ENCODE data around the gene FAM229B. TPM values are rescaled to one million over a fixed set of nuclear protein-coding genes. Genes with fewer than 3 reads are reported as not detected.

The FAM229B gene
- total and polyA plus RNA-seq, 7 experiments from 2014 or later, result 0.70 to 14.1 (median 2.5) TPM

DNA sequence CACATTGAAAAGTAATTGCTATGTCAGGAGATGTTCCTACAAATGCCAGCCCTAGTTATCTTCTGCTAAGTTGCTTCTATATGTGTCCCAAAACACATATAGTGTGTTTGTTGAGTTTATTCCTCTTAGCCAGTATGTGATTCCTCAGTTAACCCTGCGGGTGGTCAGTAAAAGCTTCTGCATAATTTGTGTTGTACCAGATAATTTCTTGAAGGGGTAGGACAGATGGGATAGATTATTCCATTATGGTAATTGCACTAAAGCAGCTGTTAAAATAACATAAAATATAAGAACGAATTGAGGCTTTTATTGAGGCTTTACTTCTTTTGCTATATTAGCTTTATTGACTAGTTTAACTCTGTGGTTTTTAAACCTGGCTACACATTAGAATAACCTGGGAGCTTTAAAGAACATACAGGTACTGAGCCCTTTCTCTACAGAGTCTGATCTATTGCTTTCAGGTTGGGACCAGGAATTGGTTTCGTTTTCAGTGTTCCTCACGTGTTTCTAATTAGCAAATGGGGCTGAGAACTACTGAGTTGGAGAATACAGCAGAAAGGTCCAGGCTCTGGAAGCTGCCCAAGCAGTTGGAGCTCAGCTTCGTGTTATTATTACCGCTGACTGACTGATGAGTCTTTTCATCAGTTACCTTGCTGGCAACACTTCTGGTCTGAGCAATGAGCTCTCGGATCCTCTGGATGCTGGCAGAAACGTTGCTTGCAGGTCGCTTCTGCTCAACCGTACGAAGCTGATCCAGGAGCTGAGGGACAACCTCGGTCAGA, 56.9 kb downstream of the FAM229B start:
- no peaks in the 10 kb centered on the region for H3K9me3 ChIP-seq (ENCODE audit: control insufficient read depth in 2 of 3, low read length in 3 of 3)
- no peaks in the 10 kb centered on the region for H3K4me1 Mint-ChIP-seq
- no peaks in the 10 kb centered on the region for H3K36me3 ChIP-seq (ENCODE audit: control insufficient read depth in 2 of 3, insufficient read depth in 3 of 3, low read length in 3 of 3)
- H3K27me3 Mint-ChIP-seq, result peaks cover 0 to 28% (median 5%) of the 10 kb centered on the region in 5 donors
- ChIA-PET CTCF (no interaction called here), POLR2A (no interaction called here)
- ATAC-seq, result no peak
- H3K4me3 ChIP-seq (ENCODE audit: low read length), result no peak overlapping the region
- H3K4me1 ChIP-seq (ENCODE audit: control insufficient read depth in 2 of 2, insufficient read depth in 2 of 2, low read length in 2 of 2), result no peaks in the 10 kb centered on the region
- no peak overlapping the region for H3K27ac Mint-ChIP-seq
- no peak overlapping the region for H3K27ac ChIP-seq (ENCODE audit: low read depth, low read length)
- intact Hi-C loops (cut with micrococcal nuclease), result no loop called here
- no peaks in the 10 kb centered on the region for H3K9me3 Mint-ChIP-seq
- no peaks in the 10 kb centered on the region for H3K27me3 ChIP-seq (ENCODE audit: control insufficient read depth in 2 of 2, insufficient read depth in 2 of 2, low read length in 2 of 2)
- no peaks in the 10 kb centered on the region for H3K36me3 Mint-ChIP-seq
- no peak overlapping the region for H3K4me3 Mint-ChIP-seq
- no peak for DNase-seq

GRCh38 chr6:112145080-112145573, 57.7 kb downstream of the FAM229B start:
- H3K4me1 ChIP-seq (ENCODE audit: control insufficient read depth in 2 of 2, insufficient read depth in 2 of 2, low read length in 2 of 2), result no peaks in the 10 kb centered on the region
- H3K9me3 Mint-ChIP-seq, result no peaks in the 10 kb centered on the region
- POLR2A ChIA-PET, result no interaction called here
- H3K36me3 ChIP-seq (ENCODE audit: control insufficient read depth in 2 of 3, insufficient read depth in 3 of 3, low read length in 3 of 3), result no peaks in the 10 kb centered on the region
- ATAC-seq, result no peak
- no peak overlapping the region for H3K4me3 ChIP-seq (ENCODE audit: low read length)
- no peaks in the 10 kb centered on the region for H3K36me3 Mint-ChIP-seq
- peaks cover 0 to 22% (median 3%) of the 10 kb centered on the region in 5 donors for H3K27me3 Mint-ChIP-seq
- no peak overlapping the region for H3K4me3 Mint-ChIP-seq
- no peaks in the 10 kb centered on the region for H3K9me3 ChIP-seq (ENCODE audit: control insufficient read depth in 2 of 3, low read length in 3 of 3)
- CTCF ChIA-PET, result no interaction called here
- no peak overlapping the region for H3K27ac Mint-ChIP-seq
- H3K4me1 Mint-ChIP-seq, result no peaks in the 10 kb centered on the region
- intact Hi-C loops (cut with micrococcal nuclease), result no loop called here
- no peaks in the 10 kb centered on the region for H3K27me3 ChIP-seq (ENCODE audit: control insufficient read depth in 2 of 2, insufficient read depth in 2 of 2, low read length in 2 of 2)
- DNase-seq, result no peak
- no peak overlapping the region for H3K27ac ChIP-seq (ENCODE audit: low read depth, low read length)

DNA sequence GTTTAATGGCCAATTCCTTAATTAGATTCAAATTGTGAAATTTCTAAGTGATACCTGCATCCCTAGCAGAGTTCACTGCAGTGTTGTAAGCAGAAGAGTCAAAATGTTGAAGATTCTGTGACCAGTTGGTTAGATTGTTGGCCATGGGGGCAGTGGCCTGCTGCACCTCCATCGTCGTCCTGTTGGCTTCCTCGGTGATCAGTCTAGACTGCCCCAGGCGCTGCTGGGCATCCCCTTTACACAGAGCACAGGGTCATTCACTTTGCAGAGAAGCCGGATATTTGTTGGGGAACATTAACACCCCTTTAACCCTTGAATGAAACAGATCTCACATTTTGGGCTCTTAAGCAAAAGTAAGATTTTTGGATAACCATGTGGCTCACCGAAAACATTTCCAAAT, 60.7 kb downstream of the FAM229B start:
- ATAC-seq, result no peak
- DNase-seq, result no peak
- intact Hi-C loops (cut with micrococcal nuclease), result no loop called here
- no peaks in the 10 kb centered on the region for H3K4me1 ChIP-seq (ENCODE audit: control insufficient read depth in 2 of 2, insufficient read depth in 2 of 2, low read length in 2 of 2)
- H3K9me3 ChIP-seq (ENCODE audit: control insufficient read depth in 2 of 3, low read length in 3 of 3), result no peaks in the 10 kb centered on the region
- H3K27ac ChIP-seq (ENCODE audit: low read depth, low read length), result no peak overlapping the region
- ChIA-PET CTCF (no interaction called here), POLR2A (no interaction called here)
- Mint-ChIP-seq H3K4me1 (no peaks in the 10 kb centered on the region), H3K27me3 (peaks cover 0 to 23% (median 5%) of the 10 kb centered on the region in 5 donors), H3K36me3 (no peaks in the 10 kb centered on the region), H3K4me3 (no peak overlapping the region), H3K9me3 (no peaks in the 10 kb centered on the region), H3K27ac (no peak overlapping the region)
- no peaks in the 10 kb centered on the region for H3K27me3 ChIP-seq (ENCODE audit: control insufficient read depth in 2 of 2, insufficient read depth in 2 of 2, low read length in 2 of 2)
- H3K36me3 ChIP-seq (ENCODE audit: control insufficient read depth in 2 of 3, insufficient read depth in 3 of 3, low read length in 3 of 3), result no peaks in the 10 kb centered on the region
- H3K4me3 ChIP-seq (ENCODE audit: low read length), result no peak overlapping the region

DNA sequence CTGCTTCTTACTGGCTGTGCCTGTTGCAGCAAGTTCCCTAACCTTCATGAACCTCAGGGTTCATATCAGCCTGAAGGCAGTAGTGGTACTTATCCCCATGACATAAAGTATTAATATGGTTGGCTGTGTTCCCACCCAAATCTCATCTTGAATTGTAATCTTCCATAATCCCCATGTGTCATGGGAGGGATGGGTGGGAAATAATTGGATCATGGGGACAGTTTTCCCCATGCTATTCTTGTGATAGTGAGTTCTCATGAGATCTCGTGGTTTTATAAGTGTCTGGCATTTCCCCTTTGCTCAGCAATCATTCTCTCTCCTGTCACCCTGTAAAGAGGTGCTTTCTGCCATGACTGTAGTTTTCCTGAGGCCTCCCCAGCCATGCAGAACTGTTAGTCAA, 61.8 kb downstream of the FAM229B start:
- CTCF ChIA-PET, result interaction anchor here (0.9 kb wide), 1 partner anchor 13 kb away, joined by 3 read pairs; no protein-coding TSS in a partner anchor
- no peak for ATAC-seq
- no peak overlapping the region for H3K4me3 Mint-ChIP-seq

DNA sequence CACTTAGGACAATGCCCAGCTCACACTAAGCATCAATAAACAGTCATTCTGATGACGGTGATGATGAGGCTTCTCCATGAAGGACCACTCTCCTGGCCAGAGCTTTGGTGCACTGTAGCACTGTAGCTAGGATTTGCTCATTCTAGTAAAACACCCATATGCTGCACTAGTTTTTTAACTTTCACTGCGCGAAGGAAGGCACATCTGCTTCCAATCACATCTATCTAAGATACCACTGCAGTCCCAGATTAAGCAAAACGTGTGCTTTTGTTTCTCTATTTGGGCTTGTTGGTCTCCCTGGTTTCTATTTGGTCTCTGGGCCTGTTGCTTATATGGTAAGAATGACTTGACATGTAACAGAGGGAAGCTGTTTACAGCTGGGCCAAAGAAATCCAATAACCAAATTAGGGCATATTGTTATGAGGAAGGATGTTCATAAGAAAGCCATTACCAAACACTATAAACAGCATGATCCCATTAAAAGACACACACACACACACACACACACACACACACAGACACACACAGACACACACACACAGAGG, 62.4 kb downstream of the FAM229B start:
- Histone ChIP-seq H3K27me3 (ENCODE audit: control insufficient read depth in 2 of 2, insufficient read depth in 2 of 2, low read length in 2 of 2) (no peaks in the 10 kb centered on the region), H3K36me3 (ENCODE audit: control insufficient read depth in 2 of 3, insufficient read depth in 3 of 3, low read length in 3 of 3) (no peaks in the 10 kb centered on the region), H3K4me3 (ENCODE audit: low read length) (no peak overlapping the region), H3K4me1 (ENCODE audit: control insufficient read depth in 2 of 2, insufficient read depth in 2 of 2, low read length in 2 of 2) (no peaks in the 10 kb centered on the region), H3K9me3 (ENCODE audit: control insufficient read depth in 2 of 3, low read length in 3 of 3) (no peaks in the 10 kb centered on the region), H3K27ac (ENCODE audit: low read depth, low read length) (no peak overlapping the region)
- H3K36me3 Mint-ChIP-seq, result no peaks in the 10 kb centered on the region
- peaks cover 0 to 25% (median 5%) of the 10 kb centered on the region in 5 donors for H3K27me3 Mint-ChIP-seq
- peaks cover 0 to 3% (median 0%) of the 10 kb centered on the region in 7 donors for H3K4me1 Mint-ChIP-seq
- no peak overlapping the region for H3K4me3 Mint-ChIP-seq
- no peak overlapping the region for H3K27ac Mint-ChIP-seq
- intact Hi-C loops (cut with micrococcal nuclease), result no loop called here
- ChIA-PET CTCF (interaction anchor here (0.9 kb wide), 1 partner anchor 13 kb away, joined by 3 read pairs; no protein-coding TSS in a partner anchor), POLR2A (no interaction called here)
- no peaks in the 10 kb centered on the region for H3K9me3 Mint-ChIP-seq
- DNase-seq, result no peak
- no peak for ATAC-seq

More for the DNA sequence above, 61.8 kb downstream of the FAM229B start:
- H3K27ac ChIP-seq (ENCODE audit: low read depth, low read length), result no peak overlapping the region
- H3K9me3 Mint-ChIP-seq, result no peaks in the 10 kb centered on the region
- no peak for DNase-seq
- H3K9me3 ChIP-seq (ENCODE audit: control insufficient read depth in 2 of 3, low read length in 3 of 3), result no peaks in the 10 kb centered on the region
- POLR2A ChIA-PET, result no interaction called here
- H3K4me3 ChIP-seq (ENCODE audit: low read length), result no peak overlapping the region
- intact Hi-C loops (cut with micrococcal nuclease), result no loop called here
- no peaks in the 10 kb centered on the region for H3K36me3 Mint-ChIP-seq
- H3K4me1 ChIP-seq (ENCODE audit: control insufficient read depth in 2 of 2, insufficient read depth in 2 of 2, low read length in 2 of 2), result no peaks in the 10 kb centered on the region
- H3K4me1 Mint-ChIP-seq, result no peaks in the 10 kb centered on the region
- H3K27me3 ChIP-seq (ENCODE audit: control insufficient read depth in 2 of 2, insufficient read depth in 2 of 2, low read length in 2 of 2), result no peaks in the 10 kb centered on the region
- H3K27ac Mint-ChIP-seq, result no peak overlapping the region
- H3K27me3 Mint-ChIP-seq, result peaks cover 0 to 25% (median 5%) of the 10 kb centered on the region in 5 donors
- no peaks in the 10 kb centered on the region for H3K36me3 ChIP-seq (ENCODE audit: control insufficient read depth in 2 of 3, insufficient read depth in 3 of 3, low read length in 3 of 3)

GRCh38 chr6:112150363-112150762, 63.0 kb downstream of the FAM229B start:
- ChIA-PET CTCF (no interaction called here), POLR2A (no interaction called here)
- no peak overlapping the region for H3K4me3 ChIP-seq (ENCODE audit: low read length)
- DNase-seq (no peak), ATAC-seq (no peak)
- H3K27ac ChIP-seq (ENCODE audit: low read depth, low read length), result no peak overlapping the region
- H3K4me3 Mint-ChIP-seq, result no peak overlapping the region
- H3K9me3 ChIP-seq (ENCODE audit: control insufficient read depth in 2 of 3, low read length in 3 of 3), result no peaks in the 10 kb centered on the region
- intact Hi-C loops (cut with micrococcal nuclease), result no loop called here
- H3K36me3 ChIP-seq (ENCODE audit: control insufficient read depth in 2 of 3, insufficient read depth in 3 of 3, low read length in 3 of 3), result no peaks in the 10 kb centered on the region
- peaks cover 0 to 4% (median 0%) of the 10 kb centered on the region in 7 donors for H3K4me1 Mint-ChIP-seq
- no peaks in the 10 kb centered on the region for H3K27me3 ChIP-seq (ENCODE audit: control insufficient read depth in 2 of 2, insufficient read depth in 2 of 2, low read length in 2 of 2)
- H3K36me3 Mint-ChIP-seq, result no peaks in the 10 kb centered on the region
- H3K4me1 ChIP-seq (ENCODE audit: control insufficient read depth in 2 of 2, insufficient read depth in 2 of 2, low read length in 2 of 2), result no peaks in the 10 kb centered on the region
- no peaks in the 10 kb centered on the region for H3K9me3 Mint-ChIP-seq
- H3K27ac Mint-ChIP-seq, result no peak overlapping the region
- peaks cover 0 to 25% (median under 1%) of the 10 kb centered on the region in 5 donors for H3K27me3 Mint-ChIP-seq

Measured in naive thymus-derived CD4-positive, alpha-beta T cell (primary cell).